ENCODE data around the gene DCT. TPM values are rescaled to one million over a fixed set of nuclear protein-coding genes. Genes with fewer than 3 reads are reported as not detected.

Gene DCT
- total RNA-seq, 1 experiment from 2014 or later: 0.12 TPM

DNA sequence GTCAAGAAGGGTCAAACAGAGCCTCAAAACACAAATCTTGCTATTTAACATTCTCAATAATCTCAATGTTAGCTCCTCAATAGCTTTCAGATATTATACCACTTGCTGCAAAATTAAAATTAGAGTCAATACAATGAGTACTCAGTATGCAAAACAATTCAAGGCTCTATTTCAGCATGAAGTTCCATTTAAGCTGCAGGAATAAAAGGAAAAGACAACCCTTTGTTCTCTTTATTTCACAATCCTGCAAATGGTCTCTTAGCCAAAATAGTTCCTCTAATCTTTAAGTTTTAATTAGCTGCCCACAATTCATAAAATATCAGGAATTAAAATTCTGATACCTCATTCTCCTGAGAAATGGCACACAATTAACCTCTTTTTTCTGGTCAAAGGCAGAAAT, 40.5 kb upstream of the DCT start:
- ChIA-PET CTCF (no interaction called here), RAD21 (ENCODE audit: low non-redundant PET in 1 of 2, low total read pairs in 2 of 2, uncharacterized antibody in 2 of 2, unreplicated experiment in 2 of 2) (no interaction called here), POLR2A (no interaction called here)
- H3K4me1 ChIP-seq (ENCODE audit: control insufficient read depth in 1 of 2, insufficient read depth in 2 of 2, low read length in 2 of 2): no peaks in the 10 kb centered on the region
- TF ChIP-seq, protein P1, sequence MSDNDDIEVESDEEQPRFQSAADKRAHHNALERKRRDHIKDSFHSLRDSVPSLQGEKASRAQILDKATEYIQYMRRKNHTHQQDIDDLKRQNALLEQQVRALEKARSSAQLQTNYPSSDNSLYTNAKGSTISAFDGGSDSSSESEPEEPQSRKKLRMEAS (IDR thresholded peaks at IDR 0.05): no peak
- no peak for TF ChIP-seq POLR2AphosphoS5 (IDR thresholded peaks at IDR 0.05; ENCODE audit: low read depth, low read length)
- TF ChIP-seq ZFX (IDR thresholded peaks at IDR 0.05): no peak
- TF ChIP-seq SP1 (IDR thresholded peaks at IDR 0.05; ENCODE audit: low read depth): no peak
- TF ChIP-seq POLR2A (IDR thresholded peaks at IDR 0.05; ENCODE audit: borderline replicate concordance, extremely low read depth, insufficient read depth, insufficient read length): no peak
- no peak for TF ChIP-seq SRF (IDR thresholded peaks at IDR 0.05; ENCODE audit: low read depth)
- no peak for TF ChIP-seq REST (IDR thresholded peaks at IDR 0.05; ENCODE audit: low read depth)
- TF ChIP-seq EGR1 (IDR thresholded peaks at IDR 0.05; ENCODE audit: low read depth): no peak
- no peak for TF ChIP-seq ELF1 (IDR thresholded peaks at IDR 0.05; ENCODE audit: borderline replicate concordance, low read depth)
- no peak overlapping the region for H2AFZ ChIP-seq (ENCODE audit: low read depth, low read length, poor library complexity, severe bottlenecking)
- intact Hi-C loops (cut with micrococcal nuclease): no loop called here
- DNase-seq (ENCODE audit: low read depth, low spot score): no peak
- H3K4me2 ChIP-seq (ENCODE audit: low read length): no peak overlapping the region
- no peak for ATAC-seq
- H3K36me3 ChIP-seq (ENCODE audit: control insufficient read depth in 1 of 2, insufficient read depth in 2 of 2, low read length in 2 of 2): no peaks in the 10 kb centered on the region
- H3K4me3 ChIP-seq (replicated peaks in 1 of 2; ENCODE audit: low read depth in 1 of 2, low read length in 2 of 2): no peak overlapping the region
- H3K9me2 ChIP-seq (ENCODE audit: insufficient read depth): no peaks in the 10 kb centered on the region
- no peaks in the 10 kb centered on the region for H3K79me2 ChIP-seq (ENCODE audit: insufficient read depth, low read length)
- no peak overlapping the region for H3K27ac ChIP-seq (ENCODE audit: low read depth, low read length)
- H3K9me3 ChIP-seq (ENCODE audit: control insufficient read depth in 1 of 2, insufficient read depth in 1 of 2, low read depth in 1 of 2, low read length in 2 of 2): no peaks in the 10 kb centered on the region
- H3K9ac ChIP-seq (ENCODE audit: low read length): no peak overlapping the region
- H3K27me3 ChIP-seq (ENCODE audit: insufficient read depth, low read length): 0 out of 2 replicates have a peak, but pooled peaks cover 7% of the 10 kb centered on the region
- H4K20me1 ChIP-seq (ENCODE audit: insufficient read depth): no peaks in the 10 kb centered on the region
- no TSS peak for BruUV-seq (replicated peaks)

Data from HCT116 (cell line).